ENCODE data around the gene PGLYRP1. TPM values are rescaled to one million over a fixed set of nuclear protein-coding genes. Genes with fewer than 3 reads are reported as not detected.

The PGLYRP1 gene
- total and polyA plus RNA-seq, 2 of the 4 experiments (the other 2 are of a cell fraction): not detected

DNA sequence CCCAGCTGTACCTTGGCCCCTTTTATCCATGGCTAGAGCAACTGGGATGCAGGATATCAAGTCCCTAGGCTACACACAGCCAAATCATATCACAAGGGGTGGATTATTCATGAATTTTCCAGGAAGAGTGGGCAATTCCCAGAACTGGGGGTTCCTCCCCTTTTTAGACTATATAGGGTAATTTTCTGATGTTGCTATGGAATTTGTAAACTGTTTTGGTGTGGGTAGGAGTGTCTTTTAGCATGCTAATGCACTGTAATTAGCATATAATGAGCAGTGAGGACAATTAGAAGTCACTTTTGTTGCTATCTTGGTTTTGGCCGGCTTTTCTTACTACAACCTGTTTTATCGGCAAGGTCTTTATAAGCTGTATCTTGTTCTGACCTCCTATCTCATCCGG lies 35.9 kb upstream of the PGLYRP1 start:
- Histone ChIP-seq H4K20me1 (ENCODE audit: insufficient read depth, low read length) (no peaks in the 10 kb centered on the region), H3K4me3 (ENCODE audit: insufficient read depth, low read depth, low read length) (no peak overlapping the region), H3K79me1 (ENCODE audit: low read depth in 1 of 2, low read length in 2 of 2) (no peaks in the 10 kb centered on the region), H3K18ac (ENCODE audit: low read depth, low read length) (no peak overlapping the region), H4K8ac (ENCODE audit: low read depth in 2 of 2, low read length in 2 of 2) (no peak overlapping the region), H3K27me3 (ENCODE audit: control insufficient read depth, insufficient read depth, low read length) (peaks cover 45% of the 10 kb centered on the region), H3K4me2 (ENCODE audit: low read depth, low read length) (no peak overlapping the region), H3K36me3 (ENCODE audit: control insufficient read depth, insufficient read depth, low read length) (no peaks in the 10 kb centered on the region), H2AFZ (replicated peaks; ENCODE audit: low read length, poor library complexity) (no peak overlapping the region), H3K9me3 (ENCODE audit: control insufficient read depth, insufficient read depth, low read length) (peaks cover 8% of the 10 kb centered on the region; the same call in 1 of the 2 replicates), H3K27ac (ENCODE audit: insufficient read depth, low read length) (no peak overlapping the region), H2AK9ac (replicated peaks; ENCODE audit: low read depth, low read length, poor library complexity) (no peak overlapping the region), H3K9me1 (ENCODE audit: insufficient read depth, low read length) (no peaks in the 10 kb centered on the region), H2BK120ac (ENCODE audit: low read depth, low read length) (no peak overlapping the region), H3K23ac (ENCODE audit: low read depth, low read length) (no peak overlapping the region), H2BK5ac (ENCODE audit: low read depth, low read length, poor library complexity, severe bottlenecking) (no peak overlapping the region), H3K56ac (ENCODE audit: extremely low read depth, insufficient read depth, low read length) (no peak overlapping the region), H3K9ac (ENCODE audit: low read depth, low read length) (no peak overlapping the region), H3K4ac (ENCODE audit: low read depth, low read length) (no peak overlapping the region), H3K14ac (replicated peaks; ENCODE audit: low read depth, low read length) (no peak overlapping the region), H4K5ac (ENCODE audit: low read depth, low read length) (no peak overlapping the region), H2BK20ac (ENCODE audit: low read depth, low read length) (no peak overlapping the region), H2BK15ac (ENCODE audit: low read depth, low read length) (no peak overlapping the region), H2AK5ac (ENCODE audit: low read depth, low read length) (no peak overlapping the region), H4K91ac (ENCODE audit: insufficient read depth, low read depth, low read length) (no peak overlapping the region), H3K4me1 (ENCODE audit: control insufficient read depth, insufficient read depth, low read length) (no peaks in the 10 kb centered on the region)
- ATAC-seq (ENCODE audit: low read depth) (no peak), DNase-seq (no peak)
- intact Hi-C loops (cut with micrococcal nuclease): no loop called here
- no TSS peak for BruUV-seq (replicated peaks)
- dilution Hi-C loops (cut with HindIII; ENCODE audit: low sequenced_read_pairs, unreplicated experiment): no loop called here
- TF ChIP-seq, protein P1, sequence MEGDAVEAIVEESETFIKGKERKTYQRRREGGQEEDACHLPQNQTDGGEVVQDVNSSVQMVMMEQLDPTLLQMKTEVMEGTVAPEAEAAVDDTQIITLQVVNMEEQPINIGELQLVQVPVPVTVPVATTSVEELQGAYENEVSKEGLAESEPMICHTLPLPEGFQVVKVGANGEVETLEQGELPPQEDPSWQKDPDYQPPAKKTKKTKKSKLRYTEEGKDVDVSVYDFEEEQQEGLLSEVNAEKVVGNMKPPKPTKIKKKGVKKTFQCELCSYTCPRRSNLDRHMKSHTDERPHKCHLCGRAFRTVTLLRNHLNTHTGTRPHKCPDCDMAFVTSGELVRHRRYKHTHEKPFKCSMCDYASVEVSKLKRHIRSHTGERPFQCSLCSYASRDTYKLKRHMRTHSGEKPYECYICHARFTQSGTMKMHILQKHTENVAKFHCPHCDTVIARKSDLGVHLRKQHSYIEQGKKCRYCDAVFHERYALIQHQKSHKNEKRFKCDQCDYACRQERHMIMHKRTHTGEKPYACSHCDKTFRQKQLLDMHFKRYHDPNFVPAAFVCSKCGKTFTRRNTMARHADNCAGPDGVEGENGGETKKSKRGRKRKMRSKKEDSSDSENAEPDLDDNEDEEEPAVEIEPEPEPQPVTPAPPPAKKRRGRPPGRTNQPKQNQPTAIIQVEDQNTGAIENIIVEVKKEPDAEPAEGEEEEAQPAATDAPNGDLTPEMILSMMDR (conservative IDR thresholded peaks at IDR 0.05; ENCODE audit: low read depth, low read length): no peak
- TF ChIP-seq NFE2L2 (IDR thresholded peaks at IDR 0.05; ENCODE audit: low read depth, low read length) (no peak), BHLHE40 (IDR thresholded peaks at IDR 0.05; ENCODE audit: low read depth, low read length) (no peak), SMC3 (IDR thresholded peaks at IDR 0.05; ENCODE audit: low read depth, low read length) (no peak), RCOR1 (IDR thresholded peaks at IDR 0.05; ENCODE audit: insufficient replicate concordance, low read length) (no peak), POLR2A (IDR thresholded peaks at IDR 0.05; ENCODE audit: low read depth, low read length) (no peak), MAZ (IDR thresholded peaks at IDR 0.05; ENCODE audit: borderline replicate concordance, low read depth, low read length) (no peak), MAFK (IDR thresholded peaks at IDR 0.05; ENCODE audit: low read depth, low read length) (no peak), FOS (IDR thresholded peaks at IDR 0.05; ENCODE audit: low read depth, low read length) (no peak), CEBPB (IDR thresholded peaks at IDR 0.05; ENCODE audit: low read depth, low read length) (no peak), RFX5 (IDR thresholded peaks at IDR 0.05; ENCODE audit: low read depth, low read length) (no peak), RAD21 (IDR thresholded peaks at IDR 0.05; ENCODE audit: low read length) (no peak), CHD1 (IDR thresholded peaks at IDR 0.05; ENCODE audit: low read depth, low read length) (no peak), MXI1 (IDR thresholded peaks at IDR 0.05; ENCODE audit: borderline replicate concordance, low read depth, low read length) (no peak)
- TF ChIP-seq, protein P2, sequence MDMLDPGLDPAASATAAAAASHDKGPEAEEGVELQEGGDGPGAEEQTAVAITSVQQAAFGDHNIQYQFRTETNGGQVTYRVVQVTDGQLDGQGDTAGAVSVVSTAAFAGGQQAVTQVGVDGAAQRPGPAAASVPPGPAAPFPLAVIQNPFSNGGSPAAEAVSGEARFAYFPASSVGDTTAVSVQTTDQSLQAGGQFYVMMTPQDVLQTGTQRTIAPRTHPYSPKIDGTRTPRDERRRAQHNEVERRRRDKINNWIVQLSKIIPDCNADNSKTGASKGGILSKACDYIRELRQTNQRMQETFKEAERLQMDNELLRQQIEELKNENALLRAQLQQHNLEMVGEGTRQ (IDR thresholded peaks at IDR 0.05; ENCODE audit: low read depth, low read length): no peak
- TF ChIP-seq, protein P3, sequence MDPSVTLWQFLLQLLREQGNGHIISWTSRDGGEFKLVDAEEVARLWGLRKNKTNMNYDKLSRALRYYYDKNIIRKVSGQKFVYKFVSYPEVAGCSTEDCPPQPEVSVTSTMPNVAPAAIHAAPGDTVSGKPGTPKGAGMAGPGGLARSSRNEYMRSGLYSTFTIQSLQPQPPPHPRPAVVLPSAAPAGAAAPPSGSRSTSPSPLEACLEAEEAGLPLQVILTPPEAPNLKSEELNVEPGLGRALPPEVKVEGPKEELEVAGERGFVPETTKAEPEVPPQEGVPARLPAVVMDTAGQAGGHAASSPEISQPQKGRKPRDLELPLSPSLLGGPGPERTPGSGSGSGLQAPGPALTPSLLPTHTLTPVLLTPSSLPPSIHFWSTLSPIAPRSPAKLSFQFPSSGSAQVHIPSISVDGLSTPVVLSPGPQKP (IDR thresholded peaks at IDR 0.05; ENCODE audit: borderline replicate concordance, low read depth, low read length): no peak
- ChIA-PET POLR2A (ENCODE audit: unreplicated experiment) (no interaction called here), CTCF (no interaction called here)
- in situ Hi-C loops (cut with MboI; ENCODE audit: low sequenced_read_pairs): no loop called here
- WGBS, 2 experiments (ENCODE audit: extremely low coverage in 2 of 2, insufficient read length in 1 of 2): no CpG with 5 or more reads among the region's 3 CpGs
